Testis (tissue), 3 donors: Measurements from ENCODE around the gene ADAMTSL1. TPM values are rescaled to one million over a fixed set of nuclear protein-coding genes. Genes with fewer than 3 reads are reported as not detected.

Experiments used
- DNase-seq: peaks from one replicate; pipeline ENCODE4 v3.0.0-alpha.2; 2019
- H3K27ac ChIP-seq, 2 donors: fragments of 200-600 bp; sonication (generic); one replicate each; pipeline ENCODE4 v1.5.1; 2019
- H3K27me3 ChIP-seq: fragments of 200-600 bp; sonication (generic); one replicate; pipeline ENCODE4 v1.5.1; 2019
- H3K36me3 ChIP-seq: fragments of 200-600 bp; sonication (generic); one replicate; pipeline ENCODE4 v1.5.1; 2017; ENCODE audit warnings: low read depth; ENCODE audit errors: missing control alignments
- H3K4me1 ChIP-seq: fragments of 200-600 bp; sonication (generic); one replicate; pipeline ENCODE4 v1.5.1; 2019
- H3K4me3 ChIP-seq, 2 donors: fragments of 200-600 bp; sonication (generic); one replicate each; pipeline ENCODE4 v1.5.1; 2017 to 2019
- H3K9me3 ChIP-seq: fragments of 200-600 bp; sonication (generic); one replicate; pipeline ENCODE4 v1.5.1; 2017
- POLR2A ChIP-seq: fragments of 450-650 bp; IDR thresholded peaks from one replicate; pipeline ENCODE4 v1.6.1; 2017; ENCODE audit warnings: antibody characterized with exemption, mild to moderate bottlenecking, moderate library complexity
- WGBS, 2 donors: methylation state at CpG; one replicate each; pipeline ENCODE4 v1.1.5; 2018; 5-methylcytosine and 5-hydroxymethylcytosine counted together
- intact Hi-C: fragments of 100-400 bp; cut with DNase I; formaldehyde crosslinking; loops from one replicate; pipeline ENCODE4 v1.15.1; 2023; ENCODE audit warnings: low total_unique reads
- polyA plus RNA-seq: library from polyadenylated mRNA; stranded (reverse); fragments of 350-450 nt; fragmentation: Illumina TruSeq; extraction: RNeasy Lipid Tissue Mini Kit (QIAGEN cat#74804); gene quantifications from one replicate; pipeline ENCODE4 v1.2.3, GENCODE V29; 2014; ENCODE audit warnings: low read depth, low replicate concordance; ENCODE audit not compliant: insufficient read depth
- total RNA-seq, 2 donors: library from RNA; depleted of rRNA; stranded (reverse); fragments of >200 nt; gene quantifications; one replicate each; pipeline ENCODE4 v1.2.3, GENCODE V29; 2016
- TF ChIP-seq, protein P1 (sequence below), 3 experiments: fragments of 450-650 bp in 2 of 3; fragments of 200-600 bp in 1 of 3; sonication (generic) in 1 of 3; IDR thresholded peaks; one replicate each; pipeline ENCODE4 v1.5.1; 2016 to 2019; ENCODE audit warnings: antibody characterized with exemption in 3 of 3, mild to moderate bottlenecking in 2 of 3, moderate library complexity in 1 of 3

Gene ADAMTSL1
- total and polyA plus RNA-seq, 3 donors from 2014 or later = 4.7 to 12.3 (median 6.7) TPM

DNA sequence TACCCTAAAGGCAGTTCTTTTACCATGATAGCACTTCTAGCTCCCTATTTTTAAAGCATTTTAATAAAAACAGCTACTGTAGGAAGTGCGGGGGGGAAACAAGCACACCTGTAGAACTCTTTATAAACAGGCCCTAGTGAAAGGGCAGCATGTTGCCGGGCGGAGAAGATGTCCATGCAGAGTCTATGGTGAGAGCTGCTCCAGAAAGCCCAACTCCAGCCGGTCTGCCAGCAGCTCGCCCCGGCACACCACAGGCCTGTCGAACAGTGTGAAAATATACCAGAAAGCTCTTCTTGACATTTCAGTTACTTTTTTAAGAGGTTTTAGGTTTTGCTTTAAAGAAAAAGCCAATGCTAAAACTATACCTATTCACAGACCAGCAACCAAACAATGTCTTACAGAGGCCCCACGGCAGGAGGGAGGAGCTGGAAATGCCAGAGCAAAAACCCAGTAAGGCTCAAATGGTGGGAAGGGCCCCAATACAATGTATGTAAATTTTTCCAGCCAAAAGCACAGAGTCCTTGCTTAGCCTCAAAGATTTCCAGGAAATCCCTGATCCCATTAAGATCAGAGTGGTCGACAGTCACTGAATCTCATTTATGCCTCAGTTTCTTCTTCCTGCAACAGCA lies 437.9 kb downstream of the ADAMTSL1 start:
- no peak overlapping the region for H3K4me3 ChIP-seq
- H3K36me3 ChIP-seq = no peaks in the 10 kb centered on the region
- DNase-seq = no peak
- no peaks in the 10 kb centered on the region for H3K27me3 ChIP-seq
- TF ChIP-seq, protein P1, sequence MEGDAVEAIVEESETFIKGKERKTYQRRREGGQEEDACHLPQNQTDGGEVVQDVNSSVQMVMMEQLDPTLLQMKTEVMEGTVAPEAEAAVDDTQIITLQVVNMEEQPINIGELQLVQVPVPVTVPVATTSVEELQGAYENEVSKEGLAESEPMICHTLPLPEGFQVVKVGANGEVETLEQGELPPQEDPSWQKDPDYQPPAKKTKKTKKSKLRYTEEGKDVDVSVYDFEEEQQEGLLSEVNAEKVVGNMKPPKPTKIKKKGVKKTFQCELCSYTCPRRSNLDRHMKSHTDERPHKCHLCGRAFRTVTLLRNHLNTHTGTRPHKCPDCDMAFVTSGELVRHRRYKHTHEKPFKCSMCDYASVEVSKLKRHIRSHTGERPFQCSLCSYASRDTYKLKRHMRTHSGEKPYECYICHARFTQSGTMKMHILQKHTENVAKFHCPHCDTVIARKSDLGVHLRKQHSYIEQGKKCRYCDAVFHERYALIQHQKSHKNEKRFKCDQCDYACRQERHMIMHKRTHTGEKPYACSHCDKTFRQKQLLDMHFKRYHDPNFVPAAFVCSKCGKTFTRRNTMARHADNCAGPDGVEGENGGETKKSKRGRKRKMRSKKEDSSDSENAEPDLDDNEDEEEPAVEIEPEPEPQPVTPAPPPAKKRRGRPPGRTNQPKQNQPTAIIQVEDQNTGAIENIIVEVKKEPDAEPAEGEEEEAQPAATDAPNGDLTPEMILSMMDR (IDR thresholded peaks at IDR 0.05) = no peak
- TF ChIP-seq POLR2A = no peak
- H3K27ac ChIP-seq = no peak overlapping the region
- no peaks in the 10 kb centered on the region for H3K9me3 ChIP-seq
- whole genome bisulfite sequencing, 2 donors = 95 to 96% methylated on average over 9 of the region's 9 CpGs
- intact Hi-C loops = no loop called here
- no peaks in the 10 kb centered on the region for H3K4me1 ChIP-seq

DNA sequence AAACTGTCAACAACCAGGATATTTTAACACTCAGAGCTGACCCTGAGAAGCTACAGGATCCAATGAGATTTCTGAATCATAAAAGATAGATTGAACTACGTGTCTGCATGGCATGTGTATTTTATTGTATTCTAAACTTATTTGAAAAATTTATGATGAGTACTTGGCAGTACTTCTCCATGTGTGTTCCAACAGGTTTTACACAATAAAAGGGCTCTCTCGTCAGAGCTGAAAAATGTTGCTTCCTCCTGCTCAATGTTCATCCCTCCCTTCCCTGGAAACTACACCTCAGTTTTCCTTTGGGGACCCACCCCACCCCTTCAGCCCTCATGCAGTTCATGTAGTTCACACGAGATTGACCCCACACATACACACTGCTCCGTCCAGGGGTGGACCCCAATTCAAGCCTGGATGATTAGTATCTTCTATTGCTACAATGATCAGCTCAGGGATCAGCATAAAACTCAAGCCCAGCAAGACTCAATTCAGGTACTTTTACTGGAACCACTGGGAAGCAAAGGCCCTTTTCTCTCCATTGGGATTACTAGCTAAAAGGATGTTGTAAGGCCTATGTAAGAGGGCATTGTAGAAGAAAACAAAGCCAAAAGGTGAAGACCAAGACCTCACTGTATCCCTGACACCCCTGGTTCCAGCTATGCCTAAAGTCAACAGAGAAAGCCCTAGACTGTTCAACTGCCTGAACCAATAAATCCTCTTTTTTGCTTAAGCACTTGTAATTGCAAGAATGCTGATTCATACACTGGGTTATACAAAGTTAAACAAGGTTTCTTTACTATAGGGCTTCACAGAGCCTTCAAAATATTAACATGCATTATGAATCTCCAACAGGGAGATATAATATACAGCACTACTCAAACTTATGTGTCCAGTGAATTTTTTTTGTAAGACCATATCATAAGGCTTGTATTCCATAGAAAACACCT lies 446.5 kb downstream of the ADAMTSL1 start:
- Histone ChIP-seq H3K36me3 (no peaks in the 10 kb centered on the region), H3K9me3 (no peaks in the 10 kb centered on the region), H3K27ac (no peak overlapping the region), H3K4me3 (no peak overlapping the region), H3K4me1 (no peaks in the 10 kb centered on the region), H3K27me3 (no peaks in the 10 kb centered on the region)
- TF ChIP-seq, protein P1 (IDR thresholded peaks at IDR 0.05) = no peak
- TF ChIP-seq POLR2A = no peak
- WGBS, 2 donors = 63 to 78% methylated on average over 4 of the region's 4 CpGs
- no peak for DNase-seq
- intact Hi-C loops = no loop called here

DNA sequence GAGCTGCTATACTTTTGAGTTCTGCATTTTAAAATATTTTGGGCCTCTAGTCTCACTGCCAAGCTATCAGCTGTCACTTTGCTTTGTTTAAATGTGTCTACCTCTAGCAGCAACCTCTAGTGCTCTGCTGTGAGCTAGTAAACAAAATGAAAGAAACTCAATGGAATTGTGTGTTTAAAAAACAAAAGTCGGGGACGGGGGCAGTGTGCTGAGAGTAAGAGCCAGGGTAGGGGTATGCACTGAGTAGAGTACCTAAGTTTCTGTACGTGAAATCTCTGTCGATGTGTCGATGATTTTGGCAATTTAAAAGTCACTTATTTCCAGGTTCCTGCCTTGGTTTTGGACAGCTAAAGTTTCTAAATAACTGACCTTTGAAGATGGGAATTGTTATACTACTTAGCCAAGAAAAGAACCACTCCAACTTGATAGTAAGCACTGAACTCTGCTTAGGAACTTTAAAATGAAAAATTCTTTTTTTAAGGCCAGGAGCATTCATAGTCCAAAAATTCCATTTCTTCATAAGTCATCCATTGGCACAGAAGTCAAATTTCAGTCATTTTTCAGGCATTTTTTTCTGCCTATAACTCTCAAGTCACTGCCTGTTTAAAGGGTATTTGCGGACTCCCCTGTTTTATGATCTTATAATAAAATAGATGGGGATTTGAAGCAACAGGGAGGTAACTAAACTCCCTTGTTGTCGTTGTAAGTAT lies 447.6 kb downstream of the ADAMTSL1 start:
- intact Hi-C loops = no loop called here
- no peak for TF ChIP-seq POLR2A
- TF ChIP-seq, protein P1 (IDR thresholded peaks at IDR 0.05) = no peak
- Histone ChIP-seq H3K4me3 (no peak overlapping the region), H3K27ac (no peak overlapping the region), H3K36me3 (no peaks in the 10 kb centered on the region), H3K9me3 (no peaks in the 10 kb centered on the region), H3K4me1 (no peaks in the 10 kb centered on the region), H3K27me3 (no peaks in the 10 kb centered on the region)
- no peak for DNase-seq
- 79 to 83% methylated on average over 7 of the region's 7 CpGs for WGBS, 2 donors

DNA sequence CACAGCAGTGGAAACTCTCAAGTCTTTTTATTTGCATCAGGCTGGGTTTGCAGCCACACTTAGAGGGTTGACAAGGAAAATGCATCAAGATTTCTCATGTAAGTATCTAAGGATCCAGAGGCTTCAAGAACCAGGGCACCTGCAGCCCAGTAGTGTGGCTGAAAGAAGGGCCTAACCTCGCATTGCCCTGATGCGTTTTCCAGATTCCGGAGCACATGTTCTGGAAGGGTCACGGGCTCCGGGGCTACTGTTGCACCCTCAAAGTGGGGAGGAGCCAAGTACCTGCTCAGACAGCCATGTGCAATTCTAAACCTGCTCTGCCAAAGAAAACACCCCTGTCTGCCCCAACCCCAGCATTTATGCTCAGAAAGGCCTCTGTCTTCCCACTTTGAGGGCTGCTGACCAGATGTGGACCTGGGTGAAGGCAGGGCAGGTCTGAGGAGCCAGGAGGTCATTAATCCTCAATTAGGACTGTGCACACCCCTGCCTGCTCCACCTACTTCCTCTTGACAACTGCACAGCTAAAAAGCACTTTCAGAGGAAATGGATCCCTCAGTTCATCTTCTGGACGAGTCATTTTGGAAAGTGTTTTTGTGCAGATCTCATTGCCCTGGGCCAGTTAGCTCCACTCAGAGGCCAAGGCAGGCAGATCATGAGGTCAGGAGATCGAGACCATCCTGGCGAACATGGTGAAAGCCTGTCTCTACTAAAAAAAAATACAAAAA lies 448.4 kb downstream of the ADAMTSL1 start:
- DNase-seq = no peak
- no peaks in the 10 kb centered on the region for H3K27me3 ChIP-seq
- H3K9me3 ChIP-seq = no peaks in the 10 kb centered on the region
- no peaks in the 10 kb centered on the region for H3K4me1 ChIP-seq
- H3K4me3 ChIP-seq = no peak overlapping the region
- no peaks in the 10 kb centered on the region for H3K36me3 ChIP-seq
- 78 to 84% methylated on average over 8 of the region's 8 CpGs for WGBS, 2 donors
- H3K27ac ChIP-seq = no peak overlapping the region
- intact Hi-C loops = no loop called here
- no peak for TF ChIP-seq POLR2A
- TF ChIP-seq, protein P1 (IDR thresholded peaks at IDR 0.05) = no peak
